ENCODE measurements around the gene CBL.
"Not testable (repeated sequence)": the region's sequence is repeated elsewhere in the genome, so short reads cannot be mapped to it uniquely, and the experiment has no call there.

Gene CBL

GRCh38 chr11:119205574-119206510, at the start of gene CBL:
CBL (plus strand) TSS chr11:119206339; CDS start chr11:119206418, 79 bp downstream.
- peak; percentile 96 for DNase-seq

- DNase-seq, result no peak
These were observed 49.6 kb upstream of the CBL start for GRCh38 chr11:119156496-119156895.

- no peak for DNase-seq
These were observed 49.1 kb upstream of the CBL start for GRCh38 chr11:119157063-119157462.

- no peak for DNase-seq
These were observed 47.7 kb upstream of the CBL start for GRCh38 chr11:119158467-119158866.

- no peak for DNase-seq
These were observed 46.0 kb upstream of the CBL start for GRCh38 chr11:119160151-119160550.

- DNase-seq, result no peak
These were observed 44.3 kb upstream of the CBL start for GRCh38 chr11:119161871-119162270.

- no peak for DNase-seq
These were observed 39.6 kb upstream of the CBL start for GRCh38 chr11:119166368-119167076.

- DNase-seq, result not testable (repeated sequence)
These were observed 39.1 kb upstream of the CBL start for GRCh38 chr11:119167077-119167458.

- DNase-seq, result no peak
These were observed 38.2 kb upstream of the CBL start for GRCh38 chr11:119167933-119168332.

- DNase-seq, result peak; percentile 86
These were observed 37.5 kb upstream of the CBL start, which contains the start of gene NLRX1 for GRCh38 chr11:119168471-119169281. NLRX1 (plus strand) TSS chr11:119168725; CDS start chr11:119171404, 2,679 bp downstream.

- no peak for DNase-seq
These were observed 36.8 kb upstream of the CBL start for GRCh38 chr11:119169282-119169719.

- DNase-seq, result no peak
These were observed 33.6 kb upstream of the CBL start for GRCh38 chr11:119172513-119172912.

- DNase-seq, result no peak
These were observed 32.7 kb upstream of the CBL start for GRCh38 chr11:119173453-119173852.

GRCh38 chr11:119175493-119176077, 30.6 kb upstream of the CBL start:
- no peak for DNase-seq

- no peak for DNase-seq
These were observed 27.9 kb upstream of the CBL start for GRCh38 chr11:119178166-119178680.

GRCh38 chr11:119179342-119179741, 26.8 kb upstream of the CBL start:
- no peak for DNase-seq

- DNase-seq, result no peak
These were observed 26.2 kb upstream of the CBL start for GRCh38 chr11:119179983-119180382.

- DNase-seq, result no peak
These were observed 25.1 kb upstream of the CBL start for GRCh38 chr11:119180729-119181676.

- DNase-seq, result no peak
These were observed 24.3 kb upstream of the CBL start for GRCh38 chr11:119181677-119182412.

GRCh38 chr11:119184399-119184798, 21.7 kb upstream of the CBL start:
- DNase-seq, result not testable (repeated sequence)
